HepG2 (cell line): Measurements from ENCODE around the gene ZFYVE21. TPM values are rescaled to one million over a fixed set of nuclear protein-coding genes. Genes with fewer than 3 reads are reported as not detected.

Experiments used
- BCL3 ChIP-seq: sonication (generic); formaldehyde crosslinking; IDR thresholded peaks from 2 replicates; pipeline ENCODE4 v1.5.1; 2020; ENCODE audit warnings: mild to moderate bottlenecking, missing genetic modification reagents, moderate library complexity
- BHLHE40 ChIP-seq: IDR thresholded peaks from 2 replicates; pipeline ENCODE4 v1.6.1; 2011; ENCODE audit warnings: low read length, improper control_type of control experiment
- DRAP1 ChIP-seq: IDR thresholded peaks from 2 replicates; pipeline ENCODE4 v1.6.1; 2016; ENCODE audit warnings: missing genetic modification reagents, missing compliant biosample characterization
- KLF9 ChIP-seq: IDR thresholded peaks from 2 replicates; pipeline ENCODE4 v1.6.1; 2016; ENCODE audit warnings: low read depth
- NCOR1 ChIP-seq: fragments of 200-600 bp; sonication (generic); IDR thresholded peaks from 2 replicates; pipeline ENCODE4 v1.7.0; 2017; ENCODE audit warnings: antibody characterized with exemption, low read length, borderline replicate concordance
- POLR2AphosphoS5 ChIP-seq: IDR thresholded peaks from 2 replicates; pipeline ENCODE4 v1.6.1; 2012; ENCODE audit warnings: low read depth, low read length
- RARG ChIP-seq: sonication (generic); formaldehyde crosslinking; IDR thresholded peaks from 2 replicates; pipeline ENCODE4 v1.4.0; 2020; ENCODE audit warnings: low read depth, mild to moderate bottlenecking, missing genetic modification reagents
- RBM22 ChIP-seq: fragments of 200-400 bp; formaldehyde crosslinking; optimal IDR thresholded peaks from 2 replicates; pipeline ENCODE3; 2017; ENCODE audit warnings: mild to moderate bottlenecking, low read length, moderate library complexity
- SIN3B ChIP-seq: fragments of 150-350 bp; IDR thresholded peaks from 2 replicates; pipeline ENCODE4 v1.6.1; 2014; ENCODE audit warnings: low read length
- STAG1 ChIP-seq: sonication (generic); formaldehyde crosslinking; IDR thresholded peaks from 2 replicates; pipeline ENCODE4 v1.4.0; 2020; ENCODE audit warnings: missing genetic modification reagents
- TAF15 ChIP-seq: fragments of 200-400 bp; formaldehyde crosslinking; IDR thresholded peaks from one replicate; pipeline ENCODE4 v1.6.1; 2018; ENCODE audit warnings: mild to moderate bottlenecking, low read depth, low read length; ENCODE audit not compliant: poor library complexity, severe bottlenecking
- TEF ChIP-seq: sonication (generic); formaldehyde crosslinking; IDR thresholded peaks from 2 replicates; pipeline ENCODE4 v1.5.0; 2020; ENCODE audit warnings: missing genetic modification reagents
- USF2 ChIP-seq, 2 experiments: sonication (generic) in 1 of 2; formaldehyde crosslinking in 1 of 2; IDR thresholded peaks; 2 replicates each; pipeline versions ENCODE4 v1.5.1 to v1.6.1; 2011 to 2020; ENCODE audit warnings: borderline replicate concordance in 1 of 2, low read depth in 1 of 2, low read length in 1 of 2, mild to moderate bottlenecking in 1 of 2, missing genetic modification reagents in 1 of 2, moderate library complexity in 1 of 2
- ZBTB26 ChIP-seq: IDR thresholded peaks from 2 replicates; pipeline ENCODE4 v1.6.1; 2016; ENCODE audit warnings: missing compliant biosample characterization, missing genetic modification reagents, borderline replicate concordance
- ZNF224 ChIP-seq: sonication (generic); formaldehyde crosslinking; IDR thresholded peaks from 2 replicates; pipeline ENCODE4 v1.5.0; 2020; ENCODE audit warnings: mild to moderate bottlenecking, missing genetic modification reagents
- ZNF333 ChIP-seq: sonication (generic); formaldehyde crosslinking; IDR thresholded peaks from 2 replicates; pipeline ENCODE4 v1.4.0; 2020; ENCODE audit warnings: mild to moderate bottlenecking, missing genetic modification reagents, borderline replicate concordance
- ZNF446 ChIP-seq: sonication (generic); formaldehyde crosslinking; IDR thresholded peaks from 2 replicates; pipeline ENCODE4 v1.5.0; 2020; ENCODE audit warnings: mild to moderate bottlenecking, missing genetic modification reagents
- ZNF530 ChIP-seq: sonication (generic); formaldehyde crosslinking; IDR thresholded peaks from 2 replicates; pipeline ENCODE4 v1.5.0; 2020; ENCODE audit warnings: low read depth, mild to moderate bottlenecking, missing genetic modification reagents
- ZNF574 ChIP-seq: sonication (generic); formaldehyde crosslinking; IDR thresholded peaks from 2 replicates; pipeline ENCODE4 v1.4.0; 2020; ENCODE audit warnings: missing genetic modification reagents
- ZNF644 ChIP-seq: IDR thresholded peaks from 2 replicates; pipeline ENCODE4 v1.6.1; 2016; ENCODE audit warnings: low read depth
- ZNF83 ChIP-seq: sonication (generic); formaldehyde crosslinking; IDR thresholded peaks from 2 replicates; pipeline ENCODE4 v1.4.0; 2020; ENCODE audit warnings: missing genetic modification reagents, mild to moderate bottlenecking, borderline replicate concordance
- ZSCAN25 ChIP-seq: sonication (generic); formaldehyde crosslinking; IDR thresholded peaks from 2 replicates; pipeline ENCODE4 v1.8.0; 2022; ENCODE audit warnings: mild to moderate bottlenecking, missing genetic modification reagents
- ZSCAN31 ChIP-seq: sonication (generic); formaldehyde crosslinking; IDR thresholded peaks from 2 replicates; pipeline ENCODE4 v1.5.0; 2020; ENCODE audit warnings: low read depth, mild to moderate bottlenecking, missing genetic modification reagents
- polyA plus RNA-seq, 8 experiments: library from polyadenylated mRNA; depleted of rRNA in 3 of 8; stranded (reverse) in 7 of 8; unstranded in 1 of 8; fragments of >200 nt; fragmentation: Illumina TruSeq in 4 of 8; extraction: Trizol in 4 of 8; gene quantifications; 2 replicates each; pipeline versions ENCODE4 v1.2.1 to v1.2.3, GENCODE V29; 2011 to 2016; ENCODE audit warnings: low read depth in 4 of 8, missing spikeins in 1 of 8, mixed read lengths in 1 of 8; ENCODE audit not compliant: insufficient read depth in 1 of 8
- total RNA-seq, 5 experiments: library from RNA; depleted of rRNA; stranded (reverse); fragments of >200 nt; fragmentation: Illumina TruSeq; extraction: Trizol; gene quantifications; 2 replicates each; pipeline ENCODE4 v1.2.3, GENCODE V29; 2016; ENCODE audit warnings: low read depth in 1 of 5

ZFYVE21 gene
- total and polyA plus RNA-seq, 2 of the 13 experiments (the other 11 are each of a cell fraction or from before 2014, with no cell fraction given) = 34.3 to 34.4 TPM

- no peak for TF ChIP-seq DRAP1 (CRISPR knock-in tag)
- no peak for TF ChIP-seq ZSCAN31 (CRISPR knock-in tag)
- TF ChIP-seq STAG1 (CRISPR knock-in tag) = peak; percentile 34; the same call in 1 of the 2 replicates
- TF ChIP-seq ZNF446 (CRISPR knock-in tag) = no peak
- no peak for TF ChIP-seq ZNF83 (CRISPR knock-in tag)
- TF ChIP-seq SIN3B = no peak
- no peak for TF ChIP-seq KLF9 (CRISPR knock-in tag)
- TF ChIP-seq BCL3 (CRISPR knock-in tag) = no peak
- no peak for TF ChIP-seq RARG
- no peak for TF ChIP-seq TAF15
- no peak for TF ChIP-seq ZNF530 (CRISPR knock-in tag)
- 0 out of 2 replicates have a peak, but pooled peaks have one; percentile 25 for TF ChIP-seq ZNF574 (CRISPR knock-in tag)
- no peak for TF ChIP-seq USF2 (IDR thresholded peaks at IDR 0.05; ENCODE audit: low read depth, low read length)
- TF ChIP-seq USF2 (CRISPR knock-in tag; IDR thresholded peaks at IDR 0.05; ENCODE audit: borderline replicate concordance) = no peak
- TF ChIP-seq BHLHE40 = 0 out of 2 replicates have a peak, but pooled peaks have one; percentile 27
- no peak for TF ChIP-seq ZNF333 (CRISPR knock-in tag)
- TF ChIP-seq ZNF224 (CRISPR knock-in tag) = no peak
- no peak for TF ChIP-seq ZBTB26 (CRISPR knock-in tag)
- no peak for TF ChIP-seq ZNF644 (CRISPR knock-in tag)
- TF ChIP-seq NCOR1 = no peak
- TF ChIP-seq ZSCAN25 (CRISPR knock-in tag) = no peak
- TF ChIP-seq RBM22 = peak; percentile 44
- no peak for TF ChIP-seq TEF (CRISPR knock-in tag)
- no peak for TF ChIP-seq POLR2AphosphoS5
These were observed 36.3 kb upstream of the ZFYVE21 start (continued) for GRCh38 chr14:103679351-103679750.
